Measurements from ENCODE around the gene NDUFB10. TPM values are rescaled to one million over a fixed set of nuclear protein-coding genes. Genes with fewer than 3 reads are reported as not detected.

Gene NDUFB10
- total RNA-seq, 1 donor from 2014 or later, result 96.9 TPM

- Mint-ChIP-seq H3K4me3 (ENCODE audit: low read depth) (no peak overlapping the region), H3K9me3 (ENCODE audit: low read depth) (no peaks in the 10 kb centered on the region), H3K36me3 (ENCODE audit: insufficient read depth) (no peaks in the 10 kb centered on the region), H3K27ac (no peak overlapping the region), H3K4me1 (ENCODE audit: low read depth) (peaks cover 2% of the 10 kb centered on the region), H3K27me3 (no peaks in the 10 kb centered on the region)
- no peak for DNase-seq (ENCODE audit: low spot score, unreplicated experiment)
- no peak for TF ChIP-seq CTCF (IDR thresholded peaks at IDR 0.05; ENCODE audit: unreplicated experiment)
Observed at GRCh38 chr16:1945559-1946391, 13.6 kb upstream of the NDUFB10 start.

- no peaks in the 10 kb centered on the region for H3K36me3 Mint-ChIP-seq (ENCODE audit: insufficient read depth)
- no peak for DNase-seq (ENCODE audit: low spot score, unreplicated experiment)
- H3K27me3 Mint-ChIP-seq, result no peaks in the 10 kb centered on the region
- H3K4me3 Mint-ChIP-seq (ENCODE audit: low read depth), result no peak overlapping the region
- H3K27ac Mint-ChIP-seq, result no peak overlapping the region
- no peaks in the 10 kb centered on the region for H3K4me1 Mint-ChIP-seq (ENCODE audit: low read depth)
- no peaks in the 10 kb centered on the region for H3K9me3 Mint-ChIP-seq (ENCODE audit: low read depth)
- TF ChIP-seq CTCF (IDR thresholded peaks at IDR 0.05; ENCODE audit: unreplicated experiment), result no peak
Observed at GRCh38 chr16:1946495-1947368, 12.6 kb upstream of the NDUFB10 start.

GRCh38 chr16:1947369-1947670, 12.0 kb upstream of the NDUFB10 start:
- no peaks in the 10 kb centered on the region for H3K9me3 Mint-ChIP-seq (ENCODE audit: low read depth)
- no peak overlapping the region for H3K4me3 Mint-ChIP-seq (ENCODE audit: low read depth)
- DNase-seq (ENCODE audit: low spot score, unreplicated experiment), result no peak
- H3K27ac Mint-ChIP-seq, result no peak overlapping the region
- TF ChIP-seq CTCF (IDR thresholded peaks at IDR 0.05; ENCODE audit: unreplicated experiment), result no peak
- H3K36me3 Mint-ChIP-seq (ENCODE audit: insufficient read depth), result no peaks in the 10 kb centered on the region
- H3K27me3 Mint-ChIP-seq, result peaks cover 2% of the 10 kb centered on the region
- no peaks in the 10 kb centered on the region for H3K4me1 Mint-ChIP-seq (ENCODE audit: low read depth)

- no peak for DNase-seq (ENCODE audit: low spot score, unreplicated experiment)
- Mint-ChIP-seq H3K36me3 (ENCODE audit: insufficient read depth) (no peaks in the 10 kb centered on the region), H3K9me3 (ENCODE audit: low read depth) (no peaks in the 10 kb centered on the region), H3K27ac (no peak overlapping the region), H3K4me1 (ENCODE audit: low read depth) (no peaks in the 10 kb centered on the region), H3K27me3 (peaks cover 7% of the 10 kb centered on the region), H3K4me3 (ENCODE audit: low read depth) (no peak overlapping the region)
- TF ChIP-seq CTCF (IDR thresholded peaks at IDR 0.05; ENCODE audit: unreplicated experiment), result no peak
Observed at GRCh38 chr16:1949507-1949906, 9.8 kb upstream of the NDUFB10 start.

- Mint-ChIP-seq H3K9me3 (ENCODE audit: low read depth) (no peaks in the 10 kb centered on the region), H3K27ac (no peak overlapping the region), H3K4me1 (ENCODE audit: low read depth) (no peaks in the 10 kb centered on the region), H3K4me3 (ENCODE audit: low read depth) (no peak overlapping the region), H3K36me3 (ENCODE audit: insufficient read depth) (no peaks in the 10 kb centered on the region), H3K27me3 (peaks cover 7% of the 10 kb centered on the region)
- TF ChIP-seq CTCF (IDR thresholded peaks at IDR 0.05; ENCODE audit: unreplicated experiment), result no peak
- no peak for DNase-seq (ENCODE audit: low spot score, unreplicated experiment)
Observed at GRCh38 chr16:1950047-1950446, 9.3 kb upstream of the NDUFB10 start.

All from progenitor cell of endocrine pancreas (in vitro differentiated cells).